HG02763 (cell line): ENCODE results near the gene ERG.

Experiments
- ATAC-seq: cut with Tn5 transposase; IDR thresholded peaks from one replicate; pipeline ENCODE4 v1.9.1; 2021; ENCODE audit warnings: mild to moderate bottlenecking, moderate library complexity; ENCODE audit not compliant: unreplicated experiment

Gene ERG

GRCh38 chr21:38363693-38364092 lies 134.6 kb downstream of the ERG start:
- no peak for ATAC-seq

DNA sequence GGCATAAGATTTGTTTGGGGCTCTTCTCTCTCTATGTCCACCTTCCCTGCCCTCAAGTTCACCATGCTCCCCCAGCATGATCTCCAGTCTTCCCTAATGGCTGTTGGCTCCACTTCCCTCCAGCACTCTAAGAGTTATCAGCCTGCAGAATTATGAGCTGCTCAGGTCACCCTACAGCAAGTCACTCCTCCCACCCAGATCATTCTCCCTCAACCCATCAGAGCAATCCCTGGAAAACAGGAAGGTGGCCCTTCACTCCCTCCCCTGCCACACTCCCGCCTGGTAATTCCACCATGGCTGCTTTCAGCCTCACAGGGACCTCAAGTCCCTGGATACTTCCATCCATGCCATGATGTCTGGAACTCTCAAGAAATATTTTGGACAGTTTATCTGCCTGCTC lies 137.0 kb downstream of the ERG start:
- ATAC-seq = no peak

- no peak for ATAC-seq
Measured at GRCh38 chr21:38359835-38360234, 138.4 kb downstream of the ERG start.

DNA sequence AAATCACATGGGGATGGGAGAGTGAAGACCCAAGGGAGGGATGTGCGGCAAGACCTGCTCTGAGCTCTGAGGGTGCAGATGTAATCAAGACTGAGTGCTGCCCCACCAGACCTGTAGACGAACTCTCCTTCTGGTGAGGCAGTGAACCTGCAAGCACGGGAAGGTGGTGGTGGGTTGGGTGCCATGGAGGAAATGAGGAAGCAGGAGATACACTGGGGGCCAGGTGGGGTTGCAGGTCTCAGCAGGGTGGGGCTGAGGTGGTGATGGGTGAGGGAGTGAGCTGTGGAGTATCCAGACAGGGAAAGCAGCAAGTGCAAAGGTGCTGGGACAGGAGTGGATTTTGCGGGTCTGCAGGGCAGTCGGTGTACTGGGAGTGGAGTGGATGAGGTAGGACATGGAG lies 139.2 kb downstream of the ERG start:
- ATAC-seq = no peak

DNA sequence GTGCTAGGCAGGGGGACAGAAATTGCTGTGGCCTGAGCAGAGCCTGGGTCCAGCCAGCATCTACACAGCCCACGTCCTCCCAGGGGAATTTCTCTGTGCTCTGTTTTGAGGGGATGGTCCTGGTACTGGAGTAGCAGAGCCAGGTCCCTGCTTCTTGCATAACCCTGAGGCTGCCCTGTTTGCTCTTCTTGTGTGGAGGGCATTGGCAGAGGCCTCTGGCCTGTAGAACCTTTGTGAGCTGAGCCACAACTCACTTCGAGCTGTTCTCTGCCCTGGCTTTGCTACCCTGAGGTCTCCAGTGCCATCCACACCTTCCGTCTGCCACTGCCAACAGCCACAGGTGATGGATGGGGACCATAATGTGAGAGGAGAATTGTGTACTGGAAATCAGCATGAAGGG lies 139.6 kb downstream of the ERG start:
- ATAC-seq = no peak

DNA sequence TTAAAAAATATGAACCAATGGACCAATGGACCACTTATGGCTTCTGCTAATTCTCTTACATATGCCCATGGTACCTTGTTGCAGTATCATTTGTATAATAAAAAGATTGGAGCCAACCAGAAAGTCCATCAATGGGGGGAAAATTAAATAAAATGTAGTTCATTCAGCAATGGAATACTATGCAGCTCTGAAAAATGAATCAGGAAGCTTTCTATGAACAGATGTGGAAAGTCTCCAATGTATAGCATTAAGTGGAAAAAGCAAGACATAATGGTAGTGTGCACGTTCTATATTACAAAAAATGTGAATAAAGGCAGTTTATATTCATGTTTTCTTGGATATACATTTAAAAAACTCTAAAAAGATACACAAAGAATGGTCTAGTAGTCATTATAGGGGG lies 140.2 kb downstream of the ERG start:
- ATAC-seq = no peak

- no peak for ATAC-seq
Measured at GRCh38 chr21:38356883-38357625, 141.2 kb downstream of the ERG start.

GRCh38 chr21:38355992-38356781 lies 142.1 kb downstream of the ERG start:
- ATAC-seq = peak; percentile 63

- no peak for ATAC-seq
Measured at GRCh38 chr21:38355353-38355752, 142.9 kb downstream of the ERG start.

DNA sequence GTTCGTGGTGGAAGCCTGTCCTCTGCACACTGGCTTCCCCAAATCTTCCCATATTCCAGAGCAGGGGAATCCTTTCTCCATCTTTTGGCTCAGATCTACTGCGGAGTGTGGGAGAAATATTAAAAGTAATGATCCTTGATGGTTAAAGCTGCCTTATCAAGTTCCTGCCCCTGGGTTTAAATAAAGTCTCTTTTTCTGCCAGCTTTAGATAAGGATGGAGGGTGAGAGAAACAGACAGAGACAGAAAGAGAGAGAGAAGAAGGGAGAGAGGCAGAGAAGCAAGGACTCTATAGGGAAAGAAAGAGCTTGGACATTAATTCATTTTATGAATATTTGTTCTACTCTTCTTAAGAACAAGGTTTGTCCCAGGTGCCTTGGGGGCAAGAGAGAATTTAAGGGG lies 143.5 kb downstream of the ERG start:
- no peak for ATAC-seq

- no peak for ATAC-seq
Measured at GRCh38 chr21:38354231-38354630, 144.0 kb downstream of the ERG start.

- no peak for ATAC-seq
Measured at GRCh38 chr21:38352536-38353219, 145.6 kb downstream of the ERG start.

GRCh38 chr21:38351961-38352521 lies 146.2 kb downstream of the ERG start:
- ATAC-seq = no peak

- no peak for ATAC-seq
Measured at GRCh38 chr21:38351176-38351959, 146.9 kb downstream of the ERG start.

DNA sequence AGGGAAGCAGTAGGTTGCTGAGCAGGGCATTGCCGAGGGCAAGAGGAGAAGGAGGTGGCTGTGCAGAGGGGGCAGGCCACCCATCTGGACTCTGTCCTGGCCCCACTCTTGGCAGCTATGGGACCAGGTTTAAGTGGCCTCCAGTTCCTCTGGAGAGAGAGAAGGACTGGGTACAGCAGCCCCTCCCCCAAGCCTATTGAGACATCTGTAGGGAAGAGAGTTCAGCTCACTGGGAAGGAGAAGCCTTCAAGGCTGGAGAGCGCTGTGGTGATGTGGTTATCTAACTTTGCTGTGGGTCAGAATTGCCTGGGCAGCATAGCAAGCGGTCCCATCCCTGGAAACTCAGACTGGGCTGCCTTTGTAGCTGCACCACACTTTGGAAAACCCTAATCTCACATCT lies 147.6 kb downstream of the ERG start:
- no peak for ATAC-seq

DNA sequence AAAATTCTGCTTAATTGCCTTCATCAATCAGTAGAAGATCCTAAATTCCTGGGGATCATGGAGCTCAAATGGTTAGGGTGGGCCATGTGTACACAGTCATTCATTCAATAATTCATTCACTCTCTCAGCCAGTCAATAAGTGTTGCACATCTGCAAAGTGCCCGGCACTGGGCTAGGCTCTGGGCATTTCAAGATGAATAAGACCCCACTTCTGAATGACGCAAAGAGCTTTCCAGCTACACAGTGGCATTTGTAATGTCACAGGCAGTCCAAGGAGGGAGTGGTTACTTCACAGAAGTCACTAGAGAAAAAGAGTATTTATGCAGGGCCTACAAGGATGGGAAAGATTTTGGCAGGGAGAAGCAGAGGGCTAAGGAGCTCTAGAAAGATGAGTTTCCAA lies 148.3 kb downstream of the ERG start:
- ATAC-seq = no peak

DNA sequence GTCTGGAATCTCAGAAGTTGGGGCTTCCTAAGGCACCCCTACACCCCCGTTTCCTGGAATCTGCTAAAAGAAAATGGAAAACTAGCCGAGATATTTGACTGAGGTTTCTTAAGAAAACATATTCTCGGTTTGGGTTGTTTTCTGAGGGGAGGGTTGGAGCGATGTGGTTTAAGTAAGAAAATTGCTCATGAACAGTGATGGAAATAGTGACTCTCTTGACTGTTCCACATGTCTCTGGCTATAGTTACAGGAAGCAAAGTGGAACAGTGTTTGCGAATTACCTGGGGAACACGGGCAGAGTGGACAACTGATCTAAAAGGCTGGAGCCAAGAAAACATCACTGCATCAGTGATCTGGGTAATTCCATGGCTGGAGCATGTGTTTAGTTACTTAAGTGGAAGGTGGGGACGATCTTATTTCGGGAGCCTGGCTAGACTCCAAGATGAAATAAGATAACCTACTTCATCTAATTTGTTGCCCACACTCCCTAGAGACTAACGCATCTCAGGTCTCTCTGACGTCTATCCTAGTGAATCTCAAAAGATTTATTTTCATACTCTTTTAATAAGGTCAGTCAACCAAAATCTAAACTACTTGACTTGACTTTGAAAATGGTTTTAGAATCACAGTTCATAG lies 149.0 kb downstream of the ERG start:
- ATAC-seq = no peak

DNA sequence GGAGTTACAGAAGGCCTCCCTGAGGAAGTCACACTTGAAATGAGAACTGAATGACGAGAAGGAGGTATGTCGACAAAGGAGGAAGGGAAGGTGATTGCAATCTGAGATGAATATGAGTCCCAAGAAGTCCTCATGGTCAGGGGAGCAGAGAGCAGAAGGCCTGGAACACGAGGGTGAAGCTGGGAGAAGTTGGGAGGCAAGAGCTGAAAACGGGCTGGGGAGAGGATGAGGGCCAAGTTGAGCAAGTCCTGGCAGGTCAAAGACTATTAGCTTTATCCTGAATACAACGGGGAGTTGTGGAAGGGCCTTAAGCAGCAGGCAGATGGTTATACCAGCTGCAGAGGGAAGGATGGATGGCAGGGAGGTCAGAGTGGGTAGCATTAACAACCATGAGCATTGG lies 152.0 kb downstream of the ERG start:
- no peak for ATAC-seq

DNA sequence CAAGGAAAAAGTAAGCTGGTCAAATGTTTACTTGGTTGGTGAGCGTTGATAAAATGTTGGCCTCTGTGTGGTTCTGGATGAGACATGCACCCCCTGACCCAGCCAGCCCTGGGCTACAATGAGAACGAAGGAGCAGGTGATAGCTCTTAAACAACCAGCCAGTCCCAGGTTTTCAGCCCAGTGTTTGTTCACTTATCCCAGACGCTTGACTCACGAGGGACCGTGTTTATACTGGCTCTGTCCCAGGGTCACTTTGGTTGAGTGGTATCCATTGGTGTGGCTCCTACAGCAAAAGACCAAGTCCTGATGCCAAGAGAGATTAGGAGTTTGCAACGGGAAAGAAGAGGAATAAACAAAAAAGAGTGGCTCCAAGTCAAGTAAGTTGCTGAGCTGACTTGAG lies 154.6 kb downstream of the ERG start:
- ATAC-seq = no peak

DNA sequence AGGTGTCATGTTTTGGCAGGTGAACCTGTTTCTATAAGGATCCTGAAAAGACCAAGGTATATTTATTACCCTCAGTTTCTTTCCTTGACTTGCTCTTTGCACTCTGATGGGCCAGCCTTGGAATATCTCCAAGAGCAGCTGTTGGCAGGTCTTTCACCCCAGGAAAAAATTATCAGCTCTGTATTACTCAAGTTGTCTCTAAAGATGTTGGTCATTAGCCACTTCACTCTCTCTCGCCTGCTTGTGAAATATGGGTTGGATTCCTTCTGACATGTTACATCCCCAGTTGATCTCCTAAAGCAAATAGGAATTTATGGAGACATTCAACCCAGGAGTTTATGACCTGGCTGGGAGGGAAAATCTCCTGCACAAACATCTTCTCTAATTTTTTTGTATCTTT lies 155.5 kb downstream of the ERG start:
- no peak for ATAC-seq
